B cell (primary cell): ENCODE measurements around the gene PDHX. TPM values are rescaled to one million over a fixed set of nuclear protein-coding genes. Genes with fewer than 3 reads are reported as not detected.

Experiments used
- ATAC-seq: fragments of 200-7000 bp; cut with Tn5 transposase; one replicate; pipeline ENCODE4 v1.10.0; 2021; ENCODE audit warnings: low read depth, mild to moderate bottlenecking, moderate number of reproducible peaks, moderate library complexity
- CTCF ChIA-PET: fragments of 350-600 bp; sonication (Branson Sonifier 250); formaldehyde crosslinking; loops from one replicate; lab custom pipeline; 2021; ENCODE audit warnings: antibody characterized with exemption, inconsistent platforms; lab: Charles Lee
- POLR2A ChIA-PET: fragments of 350-600 bp; sonication (Branson Sonifier 250); formaldehyde crosslinking; loops from one replicate; lab custom pipeline; 2021; ENCODE audit warnings: antibody characterized with exemption; lab: Charles Lee
- DNase-seq: peaks from one replicate; pipeline ENCODE4 v3.0.0; 2013
- H2AFZ ChIP-seq: 2 replicates; pipeline ENCODE4 v1.6.1; 2012; ENCODE audit warnings: mild to moderate bottlenecking, low read depth, low read length; ENCODE audit not compliant: insufficient read depth, poor library complexity, severe bottlenecking
- H3K27ac ChIP-seq, 2 donors: 1 replicate in 1 of 2; 2 replicates in 1 of 2; pipeline ENCODE4 v1.5.1; 2012 to 2013; ENCODE audit warnings: low read length in 2 of 2, mild to moderate bottlenecking in 2 of 2, moderate library complexity in 1 of 2
- H3K27me3 ChIP-seq, 4 experiments: fragments of 200-600 bp in 1 of 4; sonication (generic) in 1 of 4; replicated peaks in 1 of 4; 1 replicate in 2 of 4; 2 replicates in 2 of 4; pipeline versions ENCODE4 v1.6.1 to v1.7.0; 2013 to 2016; ENCODE audit warnings: low read length in 3 of 4, mild to moderate bottlenecking in 2 of 4, mixed read lengths in 1 of 4, moderate library complexity in 1 of 4; ENCODE audit not compliant: insufficient read depth in 4 of 4, control insufficient read depth in 3 of 4; ENCODE audit errors: control extremely low read depth in 1 of 4
- H3K36me3 ChIP-seq, 2 experiments: replicated peaks in 1 of 2; 1 replicate in 1 of 2; 2 replicates in 1 of 2; pipeline versions ENCODE4 v1.6.1 to v1.7.1; 2013; ENCODE audit warnings: low read length in 1 of 2; ENCODE audit not compliant: insufficient read depth in 2 of 2, control insufficient read depth in 1 of 2; ENCODE audit errors: control extremely low read depth in 1 of 2, extremely low read depth in 1 of 2
- H3K4me1 ChIP-seq, 2 donors: fragments of 200-600 bp in 1 of 2; sonication (generic) in 1 of 2; 1 replicate in 1 of 2; 2 replicates in 1 of 2; pipeline versions ENCODE4 v1.5.1 to v1.6.1; 2013 to 2017; ENCODE audit warnings: low read length in 2 of 2; ENCODE audit not compliant: control insufficient read depth in 2 of 2, insufficient read depth in 2 of 2
- H3K4me2 ChIP-seq: replicated peaks from 2 replicates; pipeline ENCODE3; 2012; ENCODE audit warnings: mild to moderate bottlenecking, low read depth, low read length; ENCODE audit not compliant: poor library complexity, severe bottlenecking
- H3K4me3 ChIP-seq, 5 experiments: fragments of 200-600 bp in 1 of 5; sonication (generic) in 1 of 5; 1 replicate in 3 of 5; 2 replicates in 2 of 5; pipeline versions ENCODE4 v1.5.1 to v1.7.0; 2011 to 2016; ENCODE audit warnings: low read length in 4 of 5, mild to moderate bottlenecking in 4 of 5, low read depth in 2 of 5, control low read depth in 1 of 5, moderate library complexity in 1 of 5; ENCODE audit not compliant: insufficient read depth in 1 of 5; ENCODE audit errors: control extremely low read depth in 1 of 5, extremely low read depth in 1 of 5
- H3K79me2 ChIP-seq: fragments of 200-600 bp; sonication (generic); one replicate; pipeline ENCODE4 v1.6.0; 2016; ENCODE audit warnings: low read length; ENCODE audit not compliant: control insufficient read depth, insufficient read depth
- H3K9ac ChIP-seq: fragments of 200-600 bp; sonication (generic); 2 replicates; pipeline ENCODE4 v1.6.1; 2017; ENCODE audit warnings: mild to moderate bottlenecking, low read length, moderate library complexity
- H3K9me3 ChIP-seq, 3 donors: one replicate each; pipeline versions ENCODE4 v1.6.1 to v1.7.1; 2013; ENCODE audit warnings: low read length in 2 of 3; ENCODE audit not compliant: control insufficient read depth in 2 of 3, insufficient read depth in 1 of 3; ENCODE audit errors: control extremely low read depth in 1 of 3
- H4K20me1 ChIP-seq: 2 replicates; pipeline ENCODE4 v1.6.0; 2012; ENCODE audit warnings: mild to moderate bottlenecking, low read length; ENCODE audit not compliant: insufficient read depth, control insufficient read depth, poor library complexity, severe bottlenecking
- H3K27ac Mint-ChIP-seq: one replicate; pipeline ENCODE4 v1.8.0; 2021; ENCODE audit warnings: mixed read lengths
- H3K27me3 Mint-ChIP-seq: one replicate; pipeline ENCODE4 v1.8.0; 2021; ENCODE audit warnings: mixed read lengths
- H3K4me1 Mint-ChIP-seq: one replicate; pipeline ENCODE4 v1.8.0; 2021; ENCODE audit warnings: mixed read lengths
- H3K4me3 Mint-ChIP-seq: one replicate; pipeline ENCODE4 v1.8.0; 2021; ENCODE audit warnings: mixed read lengths
- H3K9me3 Mint-ChIP-seq: one replicate; pipeline ENCODE4 v1.8.0; 2022; ENCODE audit warnings: mixed read lengths; ENCODE audit not compliant: insufficient read depth
- CTCF ChIP-seq: fragments of 200-600 bp; IDR thresholded peaks from one replicate; pipeline ENCODE4 v1.8.0; 2022; ENCODE audit warnings: antibody characterized with exemption, mild to moderate bottlenecking
- EZH2 ChIP-seq: IDR thresholded peaks from 2 replicates; pipeline ENCODE4 v1.6.1; 2012; ENCODE audit warnings: borderline replicate concordance, low read depth, mild to moderate bottlenecking, moderate library complexity, low read length; ENCODE audit not compliant: insufficient read depth, poor library complexity, severe bottlenecking
- WGBS: methylation state at CpG from one replicate; pipeline ENCODE4 v1.1.5; 2013; ENCODE audit warnings: missing lambda C conversion rate; ENCODE audit not compliant: insufficient coverage; 5-methylcytosine and 5-hydroxymethylcytosine counted together
- intact Hi-C: fragments of 100-400 bp; cut with micrococcal nuclease; formaldehyde crosslinking; loops from one replicate; pipeline ENCODE4 v1.10.0; 2022
- polyA plus RNA-seq: library from polyadenylated mRNA; depleted of rRNA; stranded (reverse); fragments of >200 nt; gene quantifications from 2 replicates; pipeline ENCODE4 v1.2.3, GENCODE V29; 2012
- total RNA-seq, 2 donors: library from RNA; stranded (reverse); fragments of 120-200 nt in 1 of 2; gene quantifications; 1 replicate in 1 of 2; 2 replicates in 1 of 2; pipeline versions ENCODE4 v1.2.3 to v1.2.4, GENCODE V29; 2013 to 2022

Gene PDHX
- total and polyA plus RNA-seq, 2 donors (not counting 1 experiment from before 2014, with no cell fraction given) = 6.2 to 35.4 TPM

GRCh38 chr11:34972892-34973291, 56.5 kb downstream of the PDHX start:
- Histone ChIP-seq H3K4me1 (no peaks in the 10 kb centered on the region), H4K20me1 (no peaks in the 10 kb centered on the region), H3K4me3 (no peak overlapping the region), H3K27me3 (no peaks in the 10 kb centered on the region), H3K9me3 (no peaks in the 10 kb centered on the region), H3K27ac (no peak overlapping the region), H3K9ac (no peak overlapping the region), H3K79me2 (no peaks in the 10 kb centered on the region), H3K36me3 (peaks cover 13 to 20% of the 10 kb centered on the region in 2 experiments), H2AFZ (no peak overlapping the region), H3K4me2 (no peak overlapping the region)
- POLR2A ChIA-PET = no interaction called here
- Mint-ChIP-seq H3K27me3 (no peaks in the 10 kb centered on the region), H3K4me3 (no peak overlapping the region), H3K27ac (no peak overlapping the region), H3K9me3 (peaks cover 4% of the 10 kb centered on the region), H3K4me1 (no peaks in the 10 kb centered on the region)
- CTCF ChIA-PET = no interaction called here
- no peak for DNase-seq
- WGBS = no CpG with 5 or more reads among the region's 2 CpGs
- no peak for ATAC-seq
- TF ChIP-seq CTCF (no peak), EZH2 (no peak)
- intact Hi-C loops = no loop called here

- H3K36me3 ChIP-seq = peaks cover 22% of the 10 kb centered on the region in 2 experiments
- ATAC-seq (no peak), DNase-seq (no peak)
- H4K20me1 ChIP-seq = no peaks in the 10 kb centered on the region
- no peak overlapping the region for H3K27ac Mint-ChIP-seq
- no peak overlapping the region for H3K27ac ChIP-seq
- H3K9ac ChIP-seq = no peak overlapping the region
- no peaks in the 10 kb centered on the region for H3K4me1 ChIP-seq
- no peaks in the 10 kb centered on the region for H3K9me3 ChIP-seq
- H3K79me2 ChIP-seq = no peaks in the 10 kb centered on the region
- H2AFZ ChIP-seq = no peak overlapping the region
- ChIA-PET CTCF (interaction anchor here (1.6 kb wide), 1 partner anchor 15 kb away, joined by 5 read pairs; no protein-coding TSS in a partner anchor), POLR2A (interaction anchor here (0.6 kb wide), 1 partner anchor 44 kb away, joined by 3 read pairs; no protein-coding TSS in a partner anchor)
- no peaks in the 10 kb centered on the region for H3K27me3 ChIP-seq
- no peaks in the 10 kb centered on the region for H3K27me3 Mint-ChIP-seq
- no peak overlapping the region for H3K4me2 ChIP-seq
- intact Hi-C loops = no loop called here
- TF ChIP-seq EZH2 (no peak), CTCF (no peak)
- peaks cover 3% of the 10 kb centered on the region for H3K9me3 Mint-ChIP-seq
- no peak overlapping the region for H3K4me3 Mint-ChIP-seq
- H3K4me3 ChIP-seq = no peak overlapping the region
- whole genome bisulfite sequencing = 100% methylated on average over 1 of the region's 3 CpGs
- H3K4me1 Mint-ChIP-seq = no peaks in the 10 kb centered on the region
Measured at GRCh38 chr11:34975482-34975881, 59.1 kb downstream of the PDHX start.
